ENCODE data around the gene TBL3. TPM values are rescaled to one million over a fixed set of nuclear protein-coding genes. Genes with fewer than 3 reads are reported as not detected.

The TBL3 gene
- polyA plus RNA-seq, 2 of the 4 experiments (the other 2 are of a cell fraction), result 21.9 to 42.8 TPM

- TF ChIP-seq, protein P1, sequence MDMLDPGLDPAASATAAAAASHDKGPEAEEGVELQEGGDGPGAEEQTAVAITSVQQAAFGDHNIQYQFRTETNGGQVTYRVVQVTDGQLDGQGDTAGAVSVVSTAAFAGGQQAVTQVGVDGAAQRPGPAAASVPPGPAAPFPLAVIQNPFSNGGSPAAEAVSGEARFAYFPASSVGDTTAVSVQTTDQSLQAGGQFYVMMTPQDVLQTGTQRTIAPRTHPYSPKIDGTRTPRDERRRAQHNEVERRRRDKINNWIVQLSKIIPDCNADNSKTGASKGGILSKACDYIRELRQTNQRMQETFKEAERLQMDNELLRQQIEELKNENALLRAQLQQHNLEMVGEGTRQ (IDR thresholded peaks at IDR 0.05), result no peak
- TF ChIP-seq BHLHE40 (IDR thresholded peaks at IDR 0.05; ENCODE audit: low read depth, low read length) (no peak), MYC (IDR thresholded peaks at IDR 0.05; ENCODE audit: borderline replicate concordance, low read length) (peak; percentile 88), POLR2A (IDR thresholded peaks at IDR 0.05; ENCODE audit: low read length) (peak; percentile 39; the same call in 1 of the 2 replicates), FOSL2 (IDR thresholded peaks at IDR 0.05) (no peak), FOSL2 (CRISPR knock-in tag; IDR thresholded peaks at IDR 0.05) (no peak), ZFP36 (IDR thresholded peaks at IDR 0.05; ENCODE audit: borderline replicate concordance, partially characterized antibody) (no peak), RCOR1 (IDR thresholded peaks at IDR 0.05; ENCODE audit: low read depth, low read length) (no peak), HES2 (IDR thresholded peaks at IDR 0.05) (no peak), HOXB13 (CRISPR knock-in tag; IDR thresholded peaks at IDR 0.05; ENCODE audit: low read depth) (peak; percentile 90), PHF8 (IDR thresholded peaks at IDR 0.05; ENCODE audit: borderline replicate concordance, low read depth) (0 out of 2 replicates have a peak, but pooled peaks have one; percentile 43), FOSB (CRISPR knock-in tag; IDR thresholded peaks at IDR 0.05) (no peak), ZSCAN20 (CRISPR knock-in tag; IDR thresholded peaks at IDR 0.05) (no peak), FOXS1 (CRISPR knock-in tag; IDR thresholded peaks at IDR 0.05) (peak; percentile 84; the same call in 1 of the 2 replicates), CTCF (IDR thresholded peaks at IDR 0.05) (peak; percentile 97), CHD2 (IDR thresholded peaks at IDR 0.05; ENCODE audit: low read length, partially characterized antibody) (no peak), CBX2 (IDR thresholded peaks at IDR 0.05; ENCODE audit: borderline replicate concordance, low read depth) (no peak), NPAS2 (CRISPR knock-in tag; IDR thresholded peaks at IDR 0.05; ENCODE audit: borderline replicate concordance) (peak; percentile 52; the same call in 1 of the 2 replicates), CEBPB (IDR thresholded peaks at IDR 0.05) (no peak), HEYL (CRISPR knock-in tag; IDR thresholded peaks at IDR 0.05) (no peak), KDM1A (IDR thresholded peaks at IDR 0.05; ENCODE audit: low read depth) (no peak), ZNF302 (CRISPR knock-in tag; IDR thresholded peaks at IDR 0.05) (no peak), CBX8 (IDR thresholded peaks at IDR 0.05) (no peak), ELK1 (IDR thresholded peaks at IDR 0.05; ENCODE audit: low read depth, low read length) (no peak)
- TF ChIP-seq, protein P2, sequence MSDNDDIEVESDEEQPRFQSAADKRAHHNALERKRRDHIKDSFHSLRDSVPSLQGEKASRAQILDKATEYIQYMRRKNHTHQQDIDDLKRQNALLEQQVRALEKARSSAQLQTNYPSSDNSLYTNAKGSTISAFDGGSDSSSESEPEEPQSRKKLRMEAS (IDR thresholded peaks at IDR 0.05), result peak; percentile 98
These were observed 42.1 kb upstream of the TBL3 start (continued) for GRCh38 chr16:1929578-1930337.

DNA sequence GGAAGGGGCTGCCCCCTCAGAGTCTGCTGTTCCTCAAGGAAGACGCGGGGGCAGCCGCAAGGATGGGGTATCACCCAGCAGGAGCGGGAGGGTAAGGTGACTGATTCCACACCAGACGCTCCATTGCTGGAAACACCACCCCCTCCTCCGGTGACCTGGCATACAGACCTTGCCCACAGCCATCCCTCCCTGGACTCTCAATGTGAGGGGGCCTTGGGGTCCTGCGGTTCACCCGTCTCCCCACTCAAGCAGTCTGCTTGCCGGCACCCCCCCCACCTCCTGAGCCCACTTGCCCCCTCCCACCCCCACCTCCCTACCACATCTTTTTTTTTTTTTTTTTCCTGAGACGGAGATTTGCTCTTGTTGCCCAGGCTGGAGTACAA is 41.5 kb upstream of the TBL3 start:
- FAIRE-seq, result no peak
- Histone ChIP-seq H3K9me3 (no peaks in the 10 kb centered on the region), H3K4me3 (no peak overlapping the region), H3K4me2 (no peak overlapping the region), H3K4me1 (peaks cover 45% of the 10 kb centered on the region), H3K27ac (peak overlapping the region; percentile 98 to 99; a peak in 5 of 6 replicates)
- POLR2A ChIA-PET, result no interaction called here
- 88% methylated on average over 10 of the region's 10 CpGs for WGBS (ENCODE audit: missing lambda C conversion rate)
- no peak for TF ChIP-seq JUNB (IDR thresholded peaks at IDR 0.05)
- TF ChIP-seq KDM5A (IDR thresholded peaks at IDR 0.05), result no peak
- TF ChIP-seq CEBPB (IDR thresholded peaks at IDR 0.05), result no peak
- no peak for ATAC-seq
- CTCF ChIA-PET, result interaction anchor here (0.6 to 12.9 kb wide), 24 partner anchors 10 to 288 kb away, joined by 3 to 396 read pairs (median 6); partner anchors contain the start of genes MEIOB and MSRB1
- no peak for DNase-seq (ENCODE audit: low read depth in 1 of 2, low spot score in 1 of 2)
